Glutamatergic neuron (in vitro differentiated cells): ENCODE measurements around the gene PRRX2. TPM values are rescaled to one million over a fixed set of nuclear protein-coding genes. Genes with fewer than 3 reads are reported as not detected.

ENCODE experiments used
- DNase-seq: peaks from one replicate; pipeline ENCODE4 v3.0.0; 2022
- H3K27ac Mint-ChIP-seq: one replicate; pipeline ENCODE4 v1.8.0; 2020; ENCODE audit warnings: mild to moderate bottlenecking, mixed read lengths, inconsistent platforms; ENCODE audit not compliant: unreplicated experiment
- H3K27me3 Mint-ChIP-seq: one replicate; pipeline ENCODE4 v1.8.0; 2020; ENCODE audit warnings: mild to moderate bottlenecking, moderate library complexity, mixed read lengths, inconsistent platforms; ENCODE audit not compliant: unreplicated experiment
- H3K36me3 Mint-ChIP-seq: one replicate; pipeline ENCODE4 v1.8.0; 2020; ENCODE audit warnings: mild to moderate bottlenecking, mixed read lengths, inconsistent platforms; ENCODE audit not compliant: unreplicated experiment
- H3K4me1 Mint-ChIP-seq: one replicate; pipeline ENCODE4 v1.8.0; 2020; ENCODE audit warnings: mild to moderate bottlenecking, low read depth, mixed read lengths, inconsistent platforms; ENCODE audit not compliant: unreplicated experiment
- H3K4me3 Mint-ChIP-seq: one replicate; pipeline ENCODE4 v1.8.0; 2020; ENCODE audit warnings: mild to moderate bottlenecking, mixed read lengths, inconsistent platforms; ENCODE audit not compliant: unreplicated experiment
- H3K9me3 Mint-ChIP-seq: one replicate; pipeline ENCODE4 v1.8.0; 2020; ENCODE audit warnings: mild to moderate bottlenecking, moderate library complexity, mixed read lengths, inconsistent platforms; ENCODE audit not compliant: unreplicated experiment
- total RNA-seq: library from RNA; stranded (reverse); fragmentation: NEBNext Ultra II Directional; extraction: Animal tissue kit (Norgen Biotek cat#: 25700); gene quantifications from one replicate; pipeline ENCODE4 v1.2.1, GENCODE V29; 2021; ENCODE audit not compliant: unreplicated experiment
- TF ChIP-seq, protein P1 (sequence below): fragments of 200-600 bp; sonication (generic); IDR thresholded peaks from one replicate; pipeline ENCODE4 v1.5.0; 2021; ENCODE audit not compliant: partially characterized antibody, unreplicated experiment

The PRRX2 gene
- total RNA-seq, 1 donor from 2014 or later, result 2.3 TPM

DNA sequence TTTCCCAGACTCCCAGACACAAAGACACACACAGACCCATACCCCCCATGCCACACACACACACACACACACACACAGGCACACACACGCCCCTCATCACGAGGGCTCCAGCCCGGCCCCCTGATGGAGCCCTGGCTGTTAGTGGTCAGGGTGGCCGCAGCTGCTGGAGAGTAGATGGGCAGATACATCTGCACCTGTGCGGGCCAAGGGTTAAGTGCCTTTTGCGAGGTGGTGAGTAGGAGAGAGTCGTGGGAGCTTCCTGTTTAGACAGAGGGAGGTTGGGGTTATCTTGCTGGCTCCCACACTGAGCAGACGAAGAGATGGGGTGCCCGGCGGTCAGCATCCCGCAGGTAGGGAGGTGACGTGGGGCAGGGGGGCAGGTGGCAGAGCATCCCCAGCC lies 8.2 kb downstream of the PRRX2 start:
- no peak overlapping the region for H3K27ac Mint-ChIP-seq
- no peak overlapping the region for H3K4me3 Mint-ChIP-seq
- no peak for DNase-seq
- H3K9me3 Mint-ChIP-seq, result peaks cover 14% of the 10 kb centered on the region
- peaks cover 34% of the 10 kb centered on the region for H3K4me1 Mint-ChIP-seq
- peaks cover 7% of the 10 kb centered on the region for H3K27me3 Mint-ChIP-seq
- H3K36me3 Mint-ChIP-seq, result no peaks in the 10 kb centered on the region
- TF ChIP-seq, protein P1, sequence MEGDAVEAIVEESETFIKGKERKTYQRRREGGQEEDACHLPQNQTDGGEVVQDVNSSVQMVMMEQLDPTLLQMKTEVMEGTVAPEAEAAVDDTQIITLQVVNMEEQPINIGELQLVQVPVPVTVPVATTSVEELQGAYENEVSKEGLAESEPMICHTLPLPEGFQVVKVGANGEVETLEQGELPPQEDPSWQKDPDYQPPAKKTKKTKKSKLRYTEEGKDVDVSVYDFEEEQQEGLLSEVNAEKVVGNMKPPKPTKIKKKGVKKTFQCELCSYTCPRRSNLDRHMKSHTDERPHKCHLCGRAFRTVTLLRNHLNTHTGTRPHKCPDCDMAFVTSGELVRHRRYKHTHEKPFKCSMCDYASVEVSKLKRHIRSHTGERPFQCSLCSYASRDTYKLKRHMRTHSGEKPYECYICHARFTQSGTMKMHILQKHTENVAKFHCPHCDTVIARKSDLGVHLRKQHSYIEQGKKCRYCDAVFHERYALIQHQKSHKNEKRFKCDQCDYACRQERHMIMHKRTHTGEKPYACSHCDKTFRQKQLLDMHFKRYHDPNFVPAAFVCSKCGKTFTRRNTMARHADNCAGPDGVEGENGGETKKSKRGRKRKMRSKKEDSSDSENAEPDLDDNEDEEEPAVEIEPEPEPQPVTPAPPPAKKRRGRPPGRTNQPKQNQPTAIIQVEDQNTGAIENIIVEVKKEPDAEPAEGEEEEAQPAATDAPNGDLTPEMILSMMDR, result no peak

DNA sequence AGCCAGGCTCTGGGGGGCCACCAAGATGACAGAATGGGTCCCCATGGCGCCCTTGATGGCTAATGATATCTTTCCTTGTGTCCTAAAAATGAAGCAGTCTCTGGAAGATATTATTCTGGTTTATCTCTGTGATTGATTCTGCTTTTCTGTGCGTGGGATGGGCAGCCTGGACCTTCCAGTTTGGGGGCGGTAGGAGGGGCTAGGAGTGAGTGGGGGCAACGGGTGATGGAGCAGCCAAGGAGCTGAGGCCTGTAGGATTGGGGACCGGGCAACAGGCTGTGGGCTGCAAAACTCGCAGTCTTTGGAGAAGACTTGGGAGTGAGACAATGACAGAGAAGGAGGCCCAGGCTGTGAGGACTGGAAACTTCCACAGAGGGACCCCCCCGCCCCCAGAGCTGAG lies 8.8 kb downstream of the PRRX2 start:
- Mint-ChIP-seq H3K36me3 (no peaks in the 10 kb centered on the region), H3K27me3 (peaks cover 7% of the 10 kb centered on the region), H3K9me3 (peaks cover 12% of the 10 kb centered on the region), H3K4me1 (peaks cover 39% of the 10 kb centered on the region), H3K27ac (peak overlapping the region; percentile 33), H3K4me3 (peak overlapping the region; percentile 32)
- TF ChIP-seq, protein P1, result no peak
- no peak for DNase-seq

DNA sequence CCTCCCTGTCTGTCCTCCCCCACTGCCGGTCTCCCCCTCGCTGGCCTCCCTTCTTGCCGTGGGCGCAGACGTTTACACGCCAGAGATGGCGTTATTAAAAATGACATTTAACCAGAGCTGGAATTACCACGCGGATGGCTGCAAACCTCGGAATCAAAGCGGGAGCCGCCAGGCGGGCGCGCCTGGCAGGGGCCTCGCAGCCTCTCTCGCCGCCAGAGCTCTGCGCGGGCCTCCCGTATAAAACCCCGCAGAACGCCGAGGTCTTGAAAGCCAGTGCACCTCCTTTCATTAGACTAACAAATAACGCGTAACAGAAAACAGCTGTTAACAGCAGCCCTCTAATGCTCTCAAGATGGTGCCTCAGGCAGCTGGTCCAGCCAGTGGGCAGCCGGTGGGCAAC lies 10.2 kb downstream of the PRRX2 start:
- DNase-seq, result no peak
- Mint-ChIP-seq H3K4me1 (peaks cover 40% of the 10 kb centered on the region), H3K27me3 (peaks cover 7% of the 10 kb centered on the region), H3K27ac (peak overlapping the region; percentile 94), H3K36me3 (no peaks in the 10 kb centered on the region), H3K9me3 (peaks cover 12% of the 10 kb centered on the region), H3K4me3 (no peak overlapping the region)
- TF ChIP-seq, protein P1, result no peak

DNA sequence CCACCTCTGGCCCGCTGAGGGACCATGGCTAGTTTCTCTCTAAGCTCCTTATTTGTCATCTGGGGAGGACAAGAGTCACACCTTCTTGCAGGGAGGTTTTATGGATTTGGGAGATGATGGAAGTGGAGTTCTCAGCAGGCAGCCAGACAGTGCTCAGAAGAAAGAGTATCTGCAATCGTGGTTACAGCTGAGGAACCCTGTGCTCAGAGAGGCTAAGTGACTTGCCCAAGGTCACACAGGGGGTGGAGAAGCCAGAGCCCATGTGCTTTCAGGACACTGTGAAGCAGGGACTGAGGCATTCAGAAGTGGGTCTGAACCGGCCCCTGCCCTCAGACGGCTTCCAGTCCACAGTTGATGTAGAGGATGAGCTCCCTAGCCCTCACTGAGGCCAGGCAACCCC lies 10.8 kb downstream of the PRRX2 start:
- Mint-ChIP-seq H3K27me3 (peaks cover 7% of the 10 kb centered on the region), H3K4me3 (no peak overlapping the region), H3K36me3 (no peaks in the 10 kb centered on the region), H3K9me3 (peaks cover 9% of the 10 kb centered on the region), H3K4me1 (peaks cover 38% of the 10 kb centered on the region), H3K27ac (peak overlapping the region; percentile 94)
- TF ChIP-seq, protein P1, result no peak
- DNase-seq, result no peak

DNA sequence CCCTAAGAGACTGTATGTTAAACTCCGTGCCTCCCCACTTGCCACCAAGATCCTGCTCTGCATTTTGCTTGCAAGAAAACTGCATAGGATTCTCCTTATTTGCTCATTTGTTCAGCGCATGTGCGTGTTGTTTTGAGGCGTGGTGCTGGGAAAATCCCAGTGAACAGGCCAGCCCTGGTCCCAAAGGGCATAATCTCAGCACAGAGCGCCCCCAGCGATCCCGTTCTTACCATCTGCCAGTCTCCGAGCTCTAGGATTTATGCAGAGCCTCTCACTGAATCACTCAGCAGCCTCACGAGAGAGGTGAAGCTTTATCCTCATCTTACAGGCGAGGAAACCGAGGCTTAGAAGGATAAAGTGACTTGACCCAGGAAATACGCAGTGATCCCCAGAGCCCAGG lies 11.5 kb downstream of the PRRX2 start:
- H3K4me1 Mint-ChIP-seq, result peaks cover 38% of the 10 kb centered on the region
- no peaks in the 10 kb centered on the region for H3K36me3 Mint-ChIP-seq
- peaks cover 8% of the 10 kb centered on the region for H3K9me3 Mint-ChIP-seq
- DNase-seq, result peak; percentile 84
- peak overlapping the region; percentile 79 for H3K4me3 Mint-ChIP-seq
- H3K27ac Mint-ChIP-seq, result peak overlapping the region; percentile 94
- TF ChIP-seq, protein P1, result no peak
- H3K27me3 Mint-ChIP-seq, result peaks cover 7% of the 10 kb centered on the region
